Hepatocyte (in vitro differentiated cells): Measurements from ENCODE around the gene SMIM1. TPM values are rescaled to one million over a fixed set of nuclear protein-coding genes. Genes with fewer than 3 reads are reported as not detected.

Experiments
- DNase-seq: peaks from one replicate; pipeline ENCODE4 v3.0.0-alpha.2; 2016; ENCODE audit warnings: low spot score
- H2AFZ ChIP-seq: fragments of 200-600 bp; sonication (generic); 2 replicates; pipeline ENCODE4 v1.6.0; 2016; ENCODE audit warnings: antibody characterized with exemption, mild to moderate bottlenecking
- H3K27ac ChIP-seq: fragments of 200-600 bp; sonication (generic); 2 replicates; pipeline ENCODE4 v1.5.1; 2016; ENCODE audit warnings: mild to moderate bottlenecking
- H3K27me3 ChIP-seq: fragments of 200-600 bp; sonication (generic); 2 replicates; pipeline ENCODE4 v1.6.1; 2016
- H3K36me3 ChIP-seq: fragments of 200-600 bp; sonication (generic); replicated peaks from 2 replicates; pipeline ENCODE4 v1.5.1; 2016; ENCODE audit warnings: low read depth; ENCODE audit not compliant: insufficient read depth
- H3K4me1 ChIP-seq: fragments of 200-600 bp; sonication (generic); 2 replicates; pipeline ENCODE4 v1.5.1; 2016; ENCODE audit warnings: mild to moderate bottlenecking, moderate library complexity; ENCODE audit not compliant: insufficient read depth
- H3K4me2 ChIP-seq: fragments of 200-600 bp; sonication (generic); 2 replicates; pipeline ENCODE4 v1.6.0; 2016
- H3K4me3 ChIP-seq: fragments of 200-600 bp; sonication (generic); 2 replicates; pipeline ENCODE4 v1.5.1; 2016; ENCODE audit warnings: mild to moderate bottlenecking
- H3K79me2 ChIP-seq: fragments of 200-600 bp; sonication (generic); 2 replicates; pipeline ENCODE4 v1.6.0; 2017; ENCODE audit warnings: mild to moderate bottlenecking
- H3K9me2 ChIP-seq: fragments of 200-600 bp; sonication (generic); replicated peaks from 2 replicates; pipeline ENCODE4 v1.6.0; 2017; ENCODE audit warnings: mild to moderate bottlenecking; ENCODE audit not compliant: insufficient read depth
- H3K9me3 ChIP-seq: fragments of 200-600 bp; sonication (generic); 2 replicates; pipeline ENCODE4 v1.5.1; 2016; ENCODE audit warnings: low read depth, mild to moderate bottlenecking
- H4K20me1 ChIP-seq: fragments of 200-600 bp; sonication (generic); 2 replicates; pipeline ENCODE4 v1.6.0; 2016; ENCODE audit warnings: mild to moderate bottlenecking; ENCODE audit not compliant: insufficient read depth, poor library complexity, severe bottlenecking
- CTCF ChIP-seq: fragments of 200-600 bp; sonication (generic); IDR thresholded peaks from 2 replicates; pipeline ENCODE4 v1.5.1; 2016; ENCODE audit warnings: antibody characterized with exemption, mild to moderate bottlenecking; ENCODE audit not compliant: poor library complexity
- EZH2 ChIP-seq: fragments of 200-600 bp; sonication (generic); IDR thresholded peaks from 2 replicates; pipeline ENCODE4 v1.6.1; 2016; ENCODE audit warnings: antibody characterized with exemption, mild to moderate bottlenecking, borderline replicate concordance
- EZH2phosphoT487 ChIP-seq: fragments of 200-600 bp; sonication (generic); IDR thresholded peaks from one replicate; pipeline ENCODE4 v1.6.1; 2018; ENCODE audit warnings: antibody characterized with exemption, mild to moderate bottlenecking, low read depth, moderate library complexity; ENCODE audit not compliant: unreplicated experiment, severe bottlenecking
- WGBS: methylation state at CpG from one replicate; pipeline ENCODE4 v1.1.6; 2016; ENCODE audit warnings: low lambda C conversion rate; ENCODE audit errors: missing lambda C conversion rate; 5-methylcytosine and 5-hydroxymethylcytosine counted together
- polyA plus RNA-seq: library from polyadenylated mRNA; unstranded; fragments of >200 nt; fragmentation: Nextera tagmentation; extraction: Ambion mirVana; gene quantifications from 2 replicates; pipeline ENCODE4 v1.2.1, GENCODE V29; 2016
- total RNA-seq: library from RNA; depleted of rRNA; stranded (reverse); fragments of >200 nt; gene quantifications from 2 replicates; pipeline ENCODE4 v1.2.3, GENCODE V29; 2014

The SMIM1 gene
- total and polyA plus RNA-seq, 2 experiments from 2014 or later: 21.0 to 118 TPM

DNA sequence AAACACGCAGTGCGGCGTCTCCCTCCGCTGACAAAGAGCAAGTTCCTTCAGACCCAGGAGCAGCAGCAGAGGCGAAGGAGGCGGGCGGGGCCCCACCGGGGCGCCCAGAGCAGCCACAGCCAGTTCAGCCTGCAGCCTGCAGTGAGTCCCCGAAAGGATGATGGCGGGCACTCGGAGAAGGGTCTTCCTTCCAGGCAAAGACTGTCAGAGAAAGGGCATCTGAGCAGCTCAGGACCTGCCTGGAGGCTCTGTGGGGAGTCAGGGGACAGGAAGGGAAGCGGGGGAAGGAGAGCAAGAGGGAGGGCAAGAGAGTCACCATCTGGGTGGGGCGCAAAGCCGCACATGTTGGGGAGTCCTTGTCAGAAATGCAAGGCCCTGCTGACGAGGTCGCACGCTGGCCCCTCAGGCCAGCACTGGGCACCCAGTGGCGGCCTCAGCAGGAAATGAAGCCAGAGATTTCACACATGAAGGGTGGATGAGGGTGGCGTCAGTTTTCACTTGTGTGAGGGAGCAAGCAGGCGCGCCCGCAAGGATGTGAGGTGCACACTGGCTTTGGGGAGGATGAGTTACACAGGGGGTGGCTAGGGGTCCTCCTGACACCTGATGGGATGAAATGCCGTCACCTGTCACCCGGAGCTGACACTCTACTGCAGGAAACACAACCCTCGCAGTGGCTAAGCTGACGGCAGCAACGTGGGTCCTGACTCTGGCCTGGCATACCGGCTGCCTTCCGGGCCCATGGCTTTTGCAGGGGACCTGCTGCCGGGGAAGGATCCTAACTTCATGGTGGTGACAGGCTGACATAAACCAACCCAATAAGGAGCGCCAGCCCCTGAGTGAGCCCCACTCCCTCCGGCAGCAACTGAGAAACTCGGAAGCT, 17.1 kb downstream of the SMIM1 start:
- Histone ChIP-seq H2AFZ (no peak overlapping the region), H4K20me1 (peaks cover 66% of the 10 kb centered on the region), H3K36me3 (peaks cover 5% of the 10 kb centered on the region), H3K9me2 (no peaks in the 10 kb centered on the region), H3K4me1 (peaks cover 8% of the 10 kb centered on the region), H3K9me3 (no peaks in the 10 kb centered on the region), H3K4me2 (no peak overlapping the region), H3K79me2 (peaks cover 58% of the 10 kb centered on the region), H3K27me3 (no peaks in the 10 kb centered on the region), H3K27ac (no peak overlapping the region), H3K4me3 (no peak overlapping the region)
- WGBS: 95% methylated on average over 33 of the region's 34 CpGs
- DNase-seq: no peak
- TF ChIP-seq EZH2 (no peak), CTCF (no peak), EZH2phosphoT487 (no peak)

GRCh38 chr1:3790500-3790923, 18.0 kb downstream of the SMIM1 start:
- H3K4me1 ChIP-seq: peaks cover 13% of the 10 kb centered on the region
- H3K9me2 ChIP-seq: no peaks in the 10 kb centered on the region
- TF ChIP-seq CTCF: no peak
- TF ChIP-seq EZH2phosphoT487: no peak
- TF ChIP-seq EZH2: no peak
- H3K4me2 ChIP-seq: no peak overlapping the region
- H3K36me3 ChIP-seq: peaks cover 2% of the 10 kb centered on the region
- H2AFZ ChIP-seq: no peak overlapping the region
- H3K27me3 ChIP-seq: no peaks in the 10 kb centered on the region
- peaks cover 74% of the 10 kb centered on the region for H4K20me1 ChIP-seq
- no peaks in the 10 kb centered on the region for H3K9me3 ChIP-seq
- H3K4me3 ChIP-seq: no peak overlapping the region
- H3K27ac ChIP-seq: no peak overlapping the region
- H3K79me2 ChIP-seq: peaks cover 66% of the 10 kb centered on the region
- no peak for DNase-seq
- WGBS: 89% methylated on average over 12 of the region's 12 CpGs

DNA sequence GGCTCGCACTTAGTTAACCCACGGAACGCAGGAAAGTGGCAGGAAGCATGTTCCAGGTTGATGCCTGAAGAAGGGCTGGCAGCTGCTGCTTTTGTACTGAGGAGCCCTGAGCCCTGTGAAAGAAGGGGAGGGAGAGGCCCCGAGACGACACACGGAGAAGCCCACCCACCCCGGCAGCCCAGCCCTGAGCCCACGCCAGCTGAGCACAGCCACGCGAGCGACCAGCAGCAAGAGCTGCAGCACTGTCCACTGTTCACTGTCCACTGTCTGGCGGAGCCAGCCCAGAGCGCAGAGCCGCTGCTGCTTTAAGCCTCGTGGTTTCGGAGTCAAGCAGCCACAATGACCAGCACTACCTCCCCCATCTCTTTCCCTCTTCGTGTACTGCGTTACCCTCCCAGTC, 18.4 kb downstream of the SMIM1 start:
- Histone ChIP-seq H3K9me2 (no peaks in the 10 kb centered on the region), H3K4me3 (no peak overlapping the region), H3K36me3 (no peaks in the 10 kb centered on the region), H3K9me3 (no peaks in the 10 kb centered on the region), H3K4me2 (no peak overlapping the region), H3K27me3 (no peaks in the 10 kb centered on the region), H2AFZ (no peak overlapping the region), H3K27ac (no peak overlapping the region), H3K4me1 (peaks cover 13% of the 10 kb centered on the region), H3K79me2 (peaks cover 71% of the 10 kb centered on the region), H4K20me1 (peaks cover 74% of the 10 kb centered on the region)
- DNase-seq: no peak
- 97% methylated on average over 15 of the region's 18 CpGs for WGBS
- no peak for TF ChIP-seq EZH2phosphoT487
- TF ChIP-seq CTCF: no peak
- no peak for TF ChIP-seq EZH2
